Retina (tissue), 1 donor: ENCODE results near the gene TPRN.

ENCODE experiments used
- DNase-seq: peaks from one replicate; pipeline ENCODE4 v3.0.0-alpha.2; 2016

TPRN gene

DNA sequence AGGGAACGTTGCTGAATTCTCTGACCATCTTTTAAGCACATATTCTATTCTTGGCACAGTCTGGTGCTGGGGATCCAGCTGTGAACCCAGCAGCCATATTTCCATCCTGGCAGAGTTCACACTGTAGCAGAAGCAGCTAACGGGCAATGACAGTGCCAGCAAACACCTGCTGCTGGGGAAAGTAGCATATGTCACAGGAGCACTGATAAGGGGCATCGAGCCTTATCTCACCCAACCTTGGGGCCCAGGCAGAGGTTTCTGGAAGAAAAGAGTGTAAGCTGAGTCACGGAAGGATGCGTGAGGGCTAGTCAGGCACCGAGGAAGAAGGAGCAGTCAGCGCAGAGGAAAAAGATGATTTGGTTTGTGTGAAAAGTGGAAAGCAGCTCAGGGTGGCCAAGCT is 6.1 kb upstream of the TPRN start:
- no peak for DNase-seq

GRCh38 chr9:137205126-137206069 is 4.9 kb upstream of the TPRN start, which contains the start of the genes NDOR1 and TMEM203:
Gene NDOR1, plus strand, starts transcription at chr9:137205700. Its CDS starts 78 bp downstream, at chr9:137205778.
Gene TMEM203, minus strand, starts transcription at chr9:137205648. Its CDS starts 234 bp downstream, at chr9:137205414.
- DNase-seq: peak; percentile 95

GRCh38 chr9:137204731-137205125 is 4.2 kb upstream of the TPRN start:
- DNase-seq: no peak

- no peak for DNase-seq
Measured at GRCh38 chr9:137202966-137203365, 2.4 kb upstream of the TPRN start.

- no peak for DNase-seq
Measured at GRCh38 chr9:137201205-137201868, 796 bp upstream of the TPRN start.

- DNase-seq: peak; percentile 46
Measured at GRCh38 chr9:137199411-137200121, 975 bp downstream of the TPRN start.

GRCh38 chr9:137198902-137199283 is 1.6 kb downstream of the TPRN start:
- no peak for DNase-seq

DNA sequence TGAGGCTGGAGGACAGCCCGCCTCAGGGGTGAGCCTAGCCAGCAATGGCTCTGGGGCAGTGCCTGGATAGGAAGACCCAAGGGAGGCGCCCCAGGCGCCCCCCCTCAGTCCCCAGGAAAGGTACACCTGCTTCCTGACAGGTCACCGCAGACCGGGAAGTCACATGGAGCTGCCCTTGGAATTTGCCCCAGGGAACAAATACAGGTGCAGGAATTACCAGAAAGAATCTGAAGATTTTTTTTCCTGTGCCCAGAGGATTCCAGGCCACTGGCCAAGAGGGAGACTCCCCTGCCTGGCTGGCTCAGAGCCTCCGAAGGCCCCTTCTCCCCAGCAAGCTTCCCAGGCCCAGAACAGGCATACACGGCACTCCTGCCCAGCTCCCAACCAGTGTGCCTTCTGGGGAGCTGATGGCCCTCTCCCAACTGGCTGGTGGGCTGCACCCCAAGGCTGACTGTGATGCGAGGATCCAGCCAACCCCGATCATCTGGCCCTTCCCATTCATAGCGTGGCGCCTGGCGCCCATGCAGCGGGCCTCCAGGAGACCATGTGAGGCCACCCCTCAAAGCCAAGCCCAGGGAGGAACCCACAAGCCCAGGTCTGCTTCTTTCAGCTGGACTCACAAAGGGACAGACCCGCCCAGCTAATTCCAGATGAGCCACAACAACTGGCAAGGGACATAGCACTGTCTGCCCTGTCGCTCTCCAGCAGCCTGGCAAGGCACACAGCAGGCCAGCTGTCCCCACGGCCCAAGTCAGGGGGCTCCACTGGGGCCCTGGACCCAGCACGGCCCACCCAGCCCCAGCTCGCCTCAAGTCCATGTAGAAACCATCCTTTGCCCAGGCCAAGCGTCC is 2.3 kb downstream of the TPRN start:
- DNase-seq: no peak

DNA sequence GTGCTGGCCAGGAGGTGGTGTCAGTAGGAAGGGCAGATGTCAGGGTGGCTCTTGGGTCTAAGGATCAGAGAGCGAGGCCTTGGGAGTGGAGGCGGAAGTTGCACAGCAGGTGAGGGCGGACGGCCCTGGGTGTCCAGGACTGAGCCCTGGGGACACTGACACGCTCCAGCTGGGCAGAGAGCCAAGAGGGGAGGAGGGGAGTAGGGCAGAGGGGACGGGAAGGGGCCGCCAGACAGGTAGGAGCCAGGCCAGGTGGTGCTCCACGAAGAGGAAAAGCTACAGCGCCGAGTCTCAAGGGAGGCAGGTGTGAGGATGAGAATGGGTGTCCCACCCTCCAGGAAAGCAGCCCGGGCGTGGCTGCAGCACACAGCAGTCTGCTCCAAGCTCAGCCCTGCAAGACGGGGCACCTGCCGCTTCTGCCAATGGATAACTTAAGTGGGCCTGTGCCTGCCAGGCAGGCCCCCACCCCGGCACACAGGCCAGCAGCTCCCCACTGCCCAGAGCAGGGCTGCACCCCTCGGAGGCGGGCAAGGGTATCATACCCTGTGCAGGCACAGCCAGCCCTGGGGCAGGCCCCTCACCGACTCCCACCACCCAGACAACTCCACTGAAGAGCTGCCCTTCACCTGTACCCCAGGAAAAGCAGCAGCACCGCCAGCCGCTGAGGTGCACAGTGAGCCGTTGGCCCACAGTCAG is 4.9 kb downstream of the TPRN start:
- DNase-seq: no peak

GRCh38 chr9:137194909-137195308 is 5.6 kb downstream of the TPRN start:
- no peak for DNase-seq

DNA sequence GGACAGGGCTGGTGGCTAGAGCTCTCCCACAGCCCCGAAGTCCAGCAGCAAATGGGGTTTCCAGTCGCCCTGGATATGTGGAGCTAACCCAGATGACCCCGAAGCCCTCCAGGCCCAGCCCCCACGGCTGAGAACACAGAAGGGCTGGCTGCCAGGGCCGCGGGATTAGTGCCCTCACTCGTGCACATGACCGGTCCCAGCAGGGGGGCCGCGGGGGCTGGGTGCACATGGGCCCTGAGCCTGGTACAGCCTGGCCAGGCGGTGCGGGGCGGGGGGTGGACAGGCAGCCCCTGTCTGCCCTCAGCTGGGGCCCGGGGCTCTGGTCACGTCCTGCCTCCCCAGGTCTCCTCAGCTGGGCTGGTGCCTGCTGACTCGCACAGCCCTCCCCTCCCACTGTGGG is 6.2 kb downstream of the TPRN start:
- DNase-seq: no peak

DNA sequence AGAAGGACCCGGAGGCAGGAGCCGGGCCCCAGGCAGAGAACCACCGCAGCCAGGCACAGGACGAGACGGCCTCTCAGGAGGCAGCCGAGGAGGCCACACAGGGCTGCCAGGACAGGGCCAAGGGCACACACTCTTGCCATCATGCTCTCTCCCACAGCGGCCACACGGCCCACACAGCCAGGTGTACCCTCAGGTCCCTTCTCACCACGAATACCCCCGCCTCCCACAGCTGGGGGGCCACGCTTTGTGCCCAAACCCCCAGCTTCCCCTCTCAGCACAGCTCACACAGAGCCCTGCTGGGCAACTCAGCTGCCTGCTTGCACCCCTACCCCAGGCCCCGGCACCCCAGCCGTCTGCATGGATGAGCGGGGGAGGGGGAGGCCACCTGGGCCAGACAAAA is 6.8 kb downstream of the TPRN start:
- DNase-seq: no peak

DNA sequence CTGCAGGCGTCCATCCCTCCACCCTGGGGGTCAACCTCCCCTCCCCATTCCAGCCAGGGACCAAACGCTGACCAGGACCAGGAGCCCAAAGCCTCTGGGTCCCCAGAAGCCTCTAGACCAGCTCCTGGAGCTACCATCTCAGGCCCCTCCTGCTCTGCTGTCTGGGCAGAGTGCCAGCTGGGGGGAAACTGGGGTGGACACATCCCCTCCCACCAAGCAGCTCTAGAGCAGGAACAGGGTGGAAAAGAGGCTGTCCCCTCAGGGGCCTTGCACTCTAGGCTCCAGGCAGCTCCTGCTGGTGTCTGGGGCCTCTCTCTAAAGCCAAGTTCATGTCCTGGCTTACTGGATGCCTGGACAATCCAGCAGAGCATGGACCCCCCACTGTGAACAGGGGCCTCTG is 7.7 kb downstream of the TPRN start:
- no peak for DNase-seq

DNA sequence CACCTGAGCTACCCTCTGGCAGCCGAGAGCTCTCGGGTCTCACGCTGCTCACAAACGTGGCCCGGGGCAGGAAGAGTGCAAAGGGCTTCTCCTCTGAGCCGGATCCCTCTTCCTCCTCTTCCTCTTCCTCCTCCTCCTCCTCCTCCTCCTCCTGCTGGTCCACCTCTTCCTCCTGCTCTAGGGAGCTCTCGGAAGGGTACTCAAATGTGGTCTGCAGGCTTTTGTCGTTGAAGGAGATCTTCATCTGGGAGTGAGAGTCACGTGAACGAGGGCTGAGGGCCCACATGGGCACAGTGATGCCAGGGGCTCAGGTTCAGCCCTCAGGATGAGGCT is 8.1 kb downstream of the TPRN start:
- no peak for DNase-seq

- DNase-seq: no peak
Measured at GRCh38 chr9:137191691-137192447, 8.7 kb downstream of the TPRN start.

- DNase-seq: no peak
Measured at GRCh38 chr9:137191245-137191644, 9.3 kb downstream of the TPRN start.

- no peak for DNase-seq
Measured at GRCh38 chr9:137190315-137190856, 10.2 kb downstream of the TPRN start.

DNA sequence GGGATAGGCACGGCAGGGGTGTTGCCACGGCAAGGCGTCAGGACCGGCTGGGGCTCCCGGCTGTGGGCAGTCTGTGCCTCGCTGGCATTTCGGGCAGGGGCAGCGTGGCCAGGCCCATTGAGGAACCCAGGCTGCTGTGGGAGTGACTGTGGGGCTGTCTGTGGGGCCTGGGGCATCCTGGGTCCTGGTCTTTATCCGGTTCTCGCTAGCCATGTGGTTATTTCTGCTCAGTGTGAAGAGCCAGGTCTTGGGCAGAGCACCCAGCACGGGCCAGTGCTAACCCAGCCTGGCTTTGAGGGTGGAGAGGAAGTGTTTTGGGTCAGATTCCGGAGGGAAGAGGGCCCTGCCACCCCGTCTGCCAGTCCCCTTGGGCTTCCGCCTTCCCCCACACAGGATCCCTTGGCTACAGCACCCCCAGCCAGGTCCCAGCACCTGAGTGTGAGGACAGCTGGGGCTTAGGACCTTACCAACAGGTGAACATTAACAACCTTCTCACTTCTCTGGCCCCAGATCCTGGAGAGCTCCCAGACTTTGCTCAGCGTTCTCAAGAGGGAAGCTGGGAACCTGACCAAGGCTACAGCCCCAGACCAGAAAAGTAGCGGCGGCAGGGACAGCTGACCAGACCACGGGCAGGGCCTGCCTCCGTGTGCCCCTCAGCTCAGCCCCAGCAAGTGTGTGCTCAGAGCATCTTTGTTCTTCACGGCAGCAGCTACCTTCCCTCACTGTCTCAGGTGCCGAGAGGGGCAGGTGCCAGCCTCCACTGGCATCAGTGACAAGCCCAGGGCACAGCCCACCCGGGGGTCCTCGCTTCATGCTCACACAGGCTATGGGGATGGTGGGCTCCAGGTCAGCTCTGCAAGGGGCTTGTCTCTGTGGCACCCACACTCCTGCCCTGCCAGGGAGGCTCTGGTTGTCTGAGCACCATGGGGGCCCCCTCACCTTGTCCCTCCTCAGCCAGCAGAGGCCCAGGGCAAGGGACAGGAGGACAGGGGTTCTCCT is 10.9 kb downstream of the TPRN start:
- no peak for DNase-seq

DNA sequence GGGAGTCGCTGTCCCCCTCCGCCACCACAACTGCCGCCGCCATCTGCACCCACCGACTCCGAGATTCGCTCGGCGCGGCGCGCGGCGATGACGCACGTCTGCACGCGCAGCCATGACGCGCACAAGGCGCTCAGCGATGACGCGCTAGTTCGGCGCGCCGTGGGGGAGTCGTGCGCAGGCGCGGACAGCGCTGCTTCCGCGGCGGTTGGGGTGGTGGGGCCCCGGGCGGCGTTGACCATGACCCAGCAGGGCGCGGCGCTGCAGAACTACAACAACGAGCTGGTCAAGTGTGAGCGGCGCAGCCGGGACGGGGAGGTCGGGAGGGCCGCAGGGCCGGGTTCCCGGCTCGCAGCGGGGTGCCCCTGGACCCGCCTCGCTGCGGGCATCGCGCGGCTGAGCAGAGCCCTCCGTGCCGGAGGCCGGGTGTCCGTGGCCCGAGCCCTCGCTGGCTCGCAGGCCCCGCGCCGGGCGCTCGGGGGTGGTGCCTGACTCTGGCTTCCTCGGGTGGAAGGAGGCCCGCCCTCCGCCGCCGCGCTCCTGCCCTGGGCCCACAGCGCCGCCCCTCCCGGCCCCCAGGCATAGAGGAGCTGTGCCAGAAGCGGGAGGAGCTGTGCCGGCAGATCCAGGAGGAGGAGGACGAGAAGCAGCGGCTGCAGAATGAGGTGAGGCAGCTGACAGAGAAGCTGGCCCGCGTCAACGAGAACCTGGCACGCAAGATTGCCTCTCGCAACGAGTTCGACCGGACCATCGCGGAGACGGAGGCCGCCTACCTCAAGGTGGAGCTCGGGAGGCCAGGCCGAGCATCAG is 11.8 kb downstream of the TPRN start, which contains the start of the genes ANAPC2 and SSNA1:
TSS of gene ANAPC2 (minus strand) at position 71 of the 807 bp plus-strand sequence. CDS start at position 43, 28 bp downstream.
TSS of gene SSNA1 (plus strand) at position 187 of the 807 bp plus-strand sequence. CDS start at position 238, 51 bp downstream.
- DNase-seq: peak; percentile 99
